ENCODE data around the gene NMUR1.

Gene NMUR1

DNA sequence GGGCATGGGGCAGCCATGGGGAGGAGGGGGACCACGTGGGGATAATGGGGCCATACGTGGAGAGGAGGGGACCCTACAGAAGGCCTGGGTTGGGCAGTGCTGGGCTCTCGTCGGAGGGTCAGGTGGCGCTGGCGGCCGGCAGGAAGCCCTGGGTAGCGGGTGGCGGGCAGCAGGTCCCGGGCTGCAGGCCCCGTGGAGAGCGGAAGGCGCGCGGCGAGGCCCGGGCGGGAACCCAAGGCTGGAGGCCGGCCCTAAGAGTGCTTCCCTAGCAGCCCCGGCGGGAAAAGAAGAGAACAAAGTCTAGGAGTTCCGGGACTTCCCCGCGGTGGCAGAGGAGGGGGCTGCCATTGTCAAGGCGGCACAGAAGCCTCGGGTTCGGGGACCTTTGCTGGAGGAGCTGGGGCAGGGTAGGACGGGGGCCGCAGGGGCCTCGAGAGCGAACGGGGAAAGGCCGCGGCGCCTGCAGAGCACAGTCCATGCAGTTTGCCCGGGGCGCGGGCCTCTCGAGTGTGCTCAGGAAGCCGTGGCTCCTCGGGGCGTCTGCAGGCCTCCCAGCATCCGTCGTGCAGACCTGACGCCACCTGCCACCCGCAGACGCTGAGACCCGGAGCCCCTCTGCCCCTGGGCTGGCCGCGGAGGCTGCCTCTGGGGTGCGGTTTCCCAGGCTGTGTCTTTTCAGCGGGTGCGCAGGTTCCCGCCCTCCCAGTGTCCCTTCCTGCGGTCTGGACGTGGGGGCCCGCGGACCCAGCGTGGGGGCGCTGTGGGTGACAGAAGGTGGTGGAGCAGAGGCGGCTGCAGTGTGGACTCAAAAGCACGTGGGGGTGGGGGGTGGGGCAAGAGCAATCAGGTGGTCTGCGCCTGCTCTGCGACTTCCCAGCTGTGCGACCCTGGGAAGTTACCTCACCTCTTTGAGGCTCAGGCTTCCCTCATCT lies 46.6 kb downstream of the NMUR1 start:
- DNase-seq = peak; percentile 36 to 67 (median 45)

- DNase-seq = peak; percentile 70 to 89 (median 77)
Observed at GRCh38 chr2:231482806-231483391, 47.3 kb downstream of the NMUR1 start.

- no peak for DNase-seq
Observed at GRCh38 chr2:231480781-231481180, 49.5 kb downstream of the NMUR1 start.

DNA sequence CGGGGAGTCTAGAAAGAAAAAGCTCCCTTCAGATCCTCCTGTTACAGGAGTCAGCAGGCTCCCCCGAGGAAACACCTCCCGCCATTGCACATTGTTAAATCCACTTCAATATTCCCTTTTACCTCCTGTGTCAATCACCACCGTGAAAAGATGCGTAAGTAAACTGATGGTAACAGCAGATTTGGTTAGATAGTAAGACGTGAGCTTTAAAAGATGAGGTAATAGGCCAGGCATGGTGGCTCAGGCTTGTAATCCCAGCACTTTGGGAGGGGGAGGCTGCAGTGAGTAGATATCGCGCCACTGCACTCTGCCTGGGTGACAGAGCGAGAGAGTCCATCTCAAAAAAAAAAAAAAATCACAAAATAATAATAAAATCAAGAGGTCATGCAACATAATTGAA lies 50.8 kb downstream of the NMUR1 start:
- DNase-seq = no peak

- DNase-seq = no peak
Observed at GRCh38 chr2:231476920-231477319, 53.3 kb downstream of the NMUR1 start.

DNA sequence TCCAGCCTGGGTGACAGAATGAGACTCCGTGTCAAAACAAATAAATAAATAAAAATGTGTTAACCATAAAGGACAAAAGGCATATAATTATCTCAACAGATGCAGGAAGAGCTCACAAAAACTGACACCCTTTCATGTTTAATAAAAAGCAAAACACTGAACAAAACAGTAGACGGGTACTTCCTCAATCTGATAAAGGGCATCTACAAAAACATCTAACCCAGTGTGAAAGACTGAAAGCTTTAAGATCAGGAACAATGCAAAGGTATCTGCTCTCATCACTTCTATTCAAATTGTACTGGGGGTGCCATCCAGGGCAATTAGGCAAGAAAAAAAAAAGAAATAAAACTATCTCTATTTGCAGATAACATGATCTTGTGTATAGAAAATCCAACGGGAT lies 54.3 kb downstream of the NMUR1 start:
- no peak for DNase-seq
